Psoas muscle (tissue), 8 donors: ENCODE measurements around the gene LGALS3BP. TPM values are rescaled to one million over a fixed set of nuclear protein-coding genes. Genes with fewer than 3 reads are reported as not detected.

Experiments used
- ATAC-seq, 4 donors: fragments of 200-7000 bp; cut with Tn5 transposase; one replicate each; pipeline ENCODE4 v1.9.1; 2020; ENCODE audit warnings: moderate library complexity in 3 of 4, mild to moderate bottlenecking in 2 of 4
- DNase-seq, 2 donors: peaks; one replicate each; pipeline ENCODE4 v3.0.0-alpha.2; 2020
- H3K27ac ChIP-seq: fragments of 200-600 bp; one replicate; pipeline ENCODE4 v1.8.0; 2022
- H3K27me3 ChIP-seq, 3 donors: fragments of 200-600 bp in 1 of 3; one replicate each; pipeline versions ENCODE4 v1.6.1 to v1.8.0; 2013 to 2022; ENCODE audit warnings: low read length in 2 of 3, mild to moderate bottlenecking in 2 of 3, moderate library complexity in 1 of 3; ENCODE audit not compliant: insufficient read depth in 3 of 3
- H3K36me3 ChIP-seq, 2 donors: fragments of 200-600 bp in 1 of 2; one replicate each; pipeline versions ENCODE4 v1.6.1 to v1.8.0; 2013 to 2022; ENCODE audit warnings: low read depth in 1 of 2, mild to moderate bottlenecking in 1 of 2, moderate library complexity in 1 of 2; ENCODE audit not compliant: insufficient read depth in 1 of 2
- H3K4me1 ChIP-seq: fragments of 200-600 bp; one replicate; pipeline ENCODE4 v1.8.0; 2022
- H3K4me3 ChIP-seq: fragments of 200-600 bp; one replicate; pipeline ENCODE4 v1.8.0; 2022; ENCODE audit warnings: mild to moderate bottlenecking
- H3K9me3 ChIP-seq: fragments of 200-600 bp; one replicate; pipeline ENCODE4 v1.8.0; 2022
- CTCF ChIP-seq: fragments of 200-600 bp; IDR thresholded peaks from one replicate; pipeline ENCODE4 v1.8.0; 2022; ENCODE audit warnings: antibody characterized with exemption
- WGBS, 3 donors: extraction: QIAGEN DNeasy Blood & Tissue Kit; methylation state at CpG; one replicate each; pipeline versions ENCODE4 v1.1.6 to v1.1.7; 2013; 5-methylcytosine and 5-hydroxymethylcytosine counted together
- intact Hi-C, 2 donors: fragments of 100-400 bp; cut with DNase I; formaldehyde crosslinking; loops; one replicate each; pipeline versions ENCODE4 v1.11.0 to v1.14.2; 2022
- polyA plus RNA-seq, 3 donors: library from polyadenylated mRNA; stranded (reverse); fragments of 200-250 nt; gene quantifications; one replicate each; pipeline ENCODE4 v1.2.3, GENCODE V29; 2013
- total RNA-seq, 4 donors: library from RNA; stranded (reverse); fragmentation: NEBNext Ultra II Directional in 2 of 4; extraction: Animal tissue kit (Norgen Biotek cat#: 25700) in 2 of 4; gene quantifications; one replicate each; pipeline versions ENCODE4 v1.2.1 to v1.2.4, GENCODE V29; 2021 to 2023
- donor health status: healthy with polysubstance abuse.
- donor health status: DM: no; HTN: no; CAD: no; lungs with moderate emphysema.
- donor health status: Bipolar disorder and iron deficiency.
- donor health status: healthy.
- donor health status: DM: yes; HTN: yes; CAD: no.
- donor health status: DM: no; HTN: no; CAD: no.
- donor health status: DM: no; HTN: no; CAD: no.
- donor health status: DM: yes; HTN: yes; CAD: no.

The LGALS3BP gene
- total and polyA plus RNA-seq, 7 donors = 8.9 to 35.5 (median 14.9) TPM

DNA sequence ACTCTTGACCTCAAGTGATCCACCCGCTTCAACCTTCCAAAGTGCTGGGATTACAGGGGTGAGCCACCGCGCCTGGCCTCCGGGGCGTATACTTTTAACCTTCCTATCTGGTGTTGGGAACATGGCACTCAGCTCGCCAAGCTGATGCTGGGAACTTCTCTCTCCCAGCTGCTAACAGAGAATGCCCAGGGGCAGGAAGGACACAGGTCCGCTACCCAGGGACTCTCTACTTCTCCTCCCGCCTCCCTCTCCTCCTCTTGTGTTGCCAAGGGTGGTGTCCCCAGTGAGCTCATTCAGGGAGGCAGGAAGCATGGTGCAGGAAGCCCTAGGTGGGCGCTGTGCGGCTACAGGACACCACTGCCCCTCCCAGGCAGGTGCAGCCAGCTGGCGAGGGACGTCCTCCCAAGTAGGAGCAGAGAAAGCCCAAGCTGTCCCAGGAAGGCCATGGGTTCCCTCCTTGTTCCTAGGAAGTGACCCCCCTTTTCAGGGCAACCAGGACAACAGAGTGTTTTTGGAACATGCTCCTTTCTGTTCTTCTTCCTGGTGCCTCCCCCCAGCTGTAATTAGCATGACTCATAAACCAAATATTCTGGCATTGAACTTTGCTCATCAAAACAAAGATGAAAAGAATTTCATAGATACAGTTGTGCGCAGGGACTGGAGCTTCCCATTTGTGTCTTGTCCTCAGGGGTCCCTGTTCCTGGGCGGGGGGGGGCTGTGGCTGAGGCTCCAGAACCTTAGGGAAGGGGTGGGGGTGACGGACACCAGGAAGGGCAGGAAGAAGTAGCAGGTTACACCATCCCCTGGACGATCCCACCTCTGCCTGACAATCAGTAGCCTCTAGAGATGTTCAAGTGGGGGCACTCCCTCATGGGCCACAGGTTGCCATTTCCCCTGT is 46.9 kb upstream of the LGALS3BP start:
- ATAC-seq (peak in 2 of 4 donors; percentile 2 to 25), DNase-seq (peak; percentile 46 to 70)
- Histone ChIP-seq H3K36me3 (no peaks in the 10 kb centered on the region), H3K9me3 (no peaks in the 10 kb centered on the region), H3K27me3 (peaks cover 0 to 23% (median 0%) of the 10 kb centered on the region in 3 donors), H3K27ac (peak overlapping the region; percentile 53), H3K4me1 (peaks cover 34% of the 10 kb centered on the region), H3K4me3 (peak overlapping the region; percentile 32)
- intact Hi-C loops = no loop called here
- WGBS, 3 donors = 58 to 68% (median 66%) methylated on average over 16 of the region's 16 CpGs
- no peak for TF ChIP-seq CTCF

DNA sequence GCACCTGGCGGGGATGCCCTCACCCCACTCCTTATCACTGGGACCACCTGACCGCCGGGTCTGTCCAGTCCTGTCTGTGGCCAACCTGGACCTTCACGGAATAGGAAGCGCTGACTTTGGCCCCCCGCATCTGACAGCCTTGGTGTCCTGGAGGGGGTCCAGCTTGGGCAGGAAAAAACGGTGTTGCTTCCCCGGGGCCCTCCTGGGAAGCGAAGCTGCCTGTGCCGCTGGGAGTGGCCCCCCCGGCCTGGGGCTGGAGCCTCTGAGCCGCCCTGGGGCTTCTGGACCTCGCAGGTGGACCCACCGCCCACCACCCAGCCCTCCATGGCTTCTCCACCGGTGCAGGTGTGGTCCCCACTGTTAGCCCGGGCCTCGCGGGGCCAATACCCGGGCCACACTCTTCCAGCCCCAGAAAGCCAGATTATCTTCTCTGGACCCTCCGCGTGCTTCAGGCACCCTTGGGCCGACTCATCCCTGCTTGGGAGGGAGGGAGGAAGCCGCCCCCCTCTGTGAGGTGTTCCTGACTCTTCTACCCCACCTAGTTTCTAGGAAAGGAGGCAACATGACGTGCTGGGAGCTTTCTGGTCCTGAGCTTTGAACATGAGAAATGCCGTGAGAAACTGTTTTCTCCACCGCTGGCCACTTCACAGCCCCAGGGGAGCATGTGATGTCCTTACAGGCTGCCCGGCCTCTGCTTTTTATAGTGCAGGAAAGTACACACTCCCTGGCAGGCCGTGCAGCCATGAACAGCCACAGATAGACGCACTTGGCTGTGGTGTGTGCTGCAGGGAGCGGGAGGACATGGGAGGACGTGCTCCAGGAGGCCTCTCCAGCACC is 45.4 kb upstream of the LGALS3BP start:
- peak; percentile 61 to 90 (median 86) for ATAC-seq
- WGBS, 3 donors = 18 to 34% (median 28%) methylated on average over 31 of the region's 31 CpGs
- H3K27ac ChIP-seq = peak overlapping the region; percentile 71
- TF ChIP-seq CTCF = no peak
- no peaks in the 10 kb centered on the region for H3K36me3 ChIP-seq
- intact Hi-C loops = no loop called here
- peak; percentile 60 to 85 for DNase-seq
- H3K4me1 ChIP-seq = peaks cover 38% of the 10 kb centered on the region
- peaks cover 0 to 18% (median 0%) of the 10 kb centered on the region in 3 donors for H3K27me3 ChIP-seq
- H3K9me3 ChIP-seq = no peaks in the 10 kb centered on the region
- H3K4me3 ChIP-seq = peak overlapping the region; percentile 69

DNA sequence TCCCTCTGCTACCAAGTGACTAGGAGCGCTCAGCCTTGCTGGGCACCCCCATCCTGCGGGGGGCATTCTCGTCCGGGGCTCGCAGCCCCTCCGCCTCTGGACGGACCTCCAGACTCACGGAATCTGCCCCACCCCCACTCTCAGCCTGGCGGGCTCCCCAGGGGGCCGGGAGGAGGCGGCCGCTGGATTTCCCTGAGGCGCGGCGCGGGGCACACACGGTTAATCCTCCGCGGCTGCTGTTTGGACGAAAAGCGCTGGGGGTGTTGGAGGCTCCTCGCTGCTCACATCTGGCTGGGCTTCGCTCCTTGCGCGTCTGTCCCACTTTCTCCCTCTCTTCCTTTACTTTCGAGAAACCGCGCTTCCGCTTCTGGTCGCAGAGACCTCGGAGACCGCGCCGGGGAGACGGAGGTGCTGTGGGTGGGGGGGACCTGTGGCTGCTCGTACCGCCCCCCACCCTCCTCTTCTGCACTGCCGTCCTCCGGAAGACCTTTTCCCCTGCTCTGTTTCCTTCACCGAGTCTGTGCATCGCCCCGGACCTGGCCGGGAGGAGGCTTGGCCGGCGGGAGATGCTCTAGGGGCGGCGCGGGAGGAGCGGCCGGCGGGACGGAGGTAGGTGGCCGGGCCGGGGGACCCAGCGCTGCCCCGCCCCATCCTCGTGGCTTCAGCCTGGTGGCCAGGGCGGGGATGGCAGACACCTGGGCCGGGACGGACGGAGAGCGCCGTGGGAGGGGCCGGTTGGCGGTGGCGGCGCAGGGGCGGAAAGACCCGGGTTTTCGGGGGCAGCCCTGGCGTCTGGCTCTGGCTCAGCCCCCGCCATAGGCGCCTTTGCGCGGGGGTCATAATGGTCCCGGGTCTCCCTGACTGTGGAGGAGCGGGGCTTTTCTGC is 44.4 kb upstream of the LGALS3BP start, which contains the start of gene C1QTNF1:
C1QTNF1 (plus strand) TSS at position 284 of the 886 bp plus-strand sequence. CDS start 19,800 bp downstream, outside the sequence.
- intact Hi-C loops = no loop called here
- Histone ChIP-seq H3K27me3 (peaks cover 0 to 12% (median 0%) of the 10 kb centered on the region in 3 donors), H3K4me3 (peak within 1 kb of the TSS; percentile 69), H3K36me3 (no peaks in the 10 kb centered on the region), H3K27ac (peak within 1 kb of the TSS; percentile 71), H3K4me1 (peaks cover 46% of the 10 kb centered on the region), H3K9me3 (no peaks in the 10 kb centered on the region)
- peak; percentile 25 for TF ChIP-seq CTCF
- DNase-seq (peak; percentile 59 to 77), ATAC-seq (peak; percentile 42 to 69 (median 54))
- WGBS, 3 donors = 7 to 9% (median 8%) methylated on average over 62 to 77 of the region's 77 CpGs

- DNase-seq = peak in 1 of 2 donors; percentile 38
Measured at GRCh38 chr17:79023180-79023705, 43.5 kb upstream of the LGALS3BP start.

More at GRCh38 chr17:79023180-79023705, 43.5 kb upstream of the LGALS3BP start:
- Histone ChIP-seq H3K27me3 (peaks cover 0 to 10% (median 0%) of the 10 kb centered on the region in 3 donors), H3K9me3 (no peaks in the 10 kb centered on the region), H3K4me1 (peaks cover 46% of the 10 kb centered on the region), H3K4me3 (peak overlapping the region; percentile 69), H3K36me3 (no peaks in the 10 kb centered on the region), H3K27ac (peak overlapping the region; percentile 46)
- ATAC-seq = no peak
- WGBS, 3 donors = 86 to 91% (median 87%) methylated on average over 12 of the region's 12 CpGs
- intact Hi-C loops = no loop called here
- TF ChIP-seq CTCF = no peak
